Heart left ventricle (tissue), 13 donors: Measurements from ENCODE around the gene UBXN4.

Source experiments
- POLR2A ChIP-seq, 2 donors: fragments of 450-650 bp; IDR thresholded peaks; one replicate each; pipeline ENCODE4 v1.6.1; 2017; ENCODE audit warnings: antibody characterized with exemption in 2 of 2, mild to moderate bottlenecking in 2 of 2, moderate library complexity in 2 of 2
- TF ChIP-seq, protein P1 (sequence below), 12 donors: fragments of 200-600 bp; sonication (generic) in 4 of 12; IDR thresholded peaks; one replicate each; pipeline versions ENCODE4 v1.5.0 to v1.8.0; 2018 to 2022; ENCODE audit warnings: antibody characterized with exemption in 12 of 12, mild to moderate bottlenecking in 5 of 12
- donor health status: ischemic (EF 13 %, LVEDD 7.1; RV severe dilation, severe dysfunction).
- donor health status: DM: no; HTN: yes; CAD: no.
- donor health status: DM: no; HTN: no; CAD: no.
- donor health status: ischemic (EF 25% LVEDD 6.9; RV normal size, moderate dysfunction).
- donor health status: ischemic (EF 25% LVEDD 5.7; RV mildly dilated, moderate dysfunction).
- donor health status: ischemic (EF 35%, LVEDD 5.7; RV mildly dilated, moderate dysfunction).
- donor health status: nonischemic (EF 11% LVEDD 7.7; RV severe dilation, severe dysfunction).
- donor health status: DM: yes; HTN: yes; CAD: no.
- donor health status: PGD.
- donor health status: ischemic (EF 29% LVEDD 5.4; RV normal size, mild dysfunction).
- donor health status: nonischemic (EF 23%, LVEDD 6.1; RV moderate dilation, normal function).

DNA sequence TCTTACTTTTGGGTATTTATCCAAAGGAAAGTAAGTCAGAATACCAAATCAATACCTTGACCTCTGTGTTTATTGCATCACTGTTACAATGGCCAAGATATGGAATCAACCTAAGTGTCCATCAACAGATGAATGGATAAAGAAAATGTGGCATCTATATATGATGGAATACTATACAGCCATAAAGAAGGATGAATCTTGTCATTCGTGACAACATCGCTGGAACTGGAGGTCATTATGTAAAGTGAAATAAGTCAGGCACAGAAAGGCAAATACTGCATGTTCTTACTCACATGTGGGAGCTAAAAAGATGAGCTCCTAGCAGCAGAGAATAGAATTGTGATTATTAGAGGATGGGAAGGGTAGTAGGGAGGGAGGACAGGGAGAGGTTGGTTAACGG lies 60.7 kb downstream of the UBXN4 start:
- TF ChIP-seq, protein P1, sequence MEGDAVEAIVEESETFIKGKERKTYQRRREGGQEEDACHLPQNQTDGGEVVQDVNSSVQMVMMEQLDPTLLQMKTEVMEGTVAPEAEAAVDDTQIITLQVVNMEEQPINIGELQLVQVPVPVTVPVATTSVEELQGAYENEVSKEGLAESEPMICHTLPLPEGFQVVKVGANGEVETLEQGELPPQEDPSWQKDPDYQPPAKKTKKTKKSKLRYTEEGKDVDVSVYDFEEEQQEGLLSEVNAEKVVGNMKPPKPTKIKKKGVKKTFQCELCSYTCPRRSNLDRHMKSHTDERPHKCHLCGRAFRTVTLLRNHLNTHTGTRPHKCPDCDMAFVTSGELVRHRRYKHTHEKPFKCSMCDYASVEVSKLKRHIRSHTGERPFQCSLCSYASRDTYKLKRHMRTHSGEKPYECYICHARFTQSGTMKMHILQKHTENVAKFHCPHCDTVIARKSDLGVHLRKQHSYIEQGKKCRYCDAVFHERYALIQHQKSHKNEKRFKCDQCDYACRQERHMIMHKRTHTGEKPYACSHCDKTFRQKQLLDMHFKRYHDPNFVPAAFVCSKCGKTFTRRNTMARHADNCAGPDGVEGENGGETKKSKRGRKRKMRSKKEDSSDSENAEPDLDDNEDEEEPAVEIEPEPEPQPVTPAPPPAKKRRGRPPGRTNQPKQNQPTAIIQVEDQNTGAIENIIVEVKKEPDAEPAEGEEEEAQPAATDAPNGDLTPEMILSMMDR (IDR thresholded peaks at IDR 0.05), result no peak
- TF ChIP-seq POLR2A (IDR thresholded peaks at IDR 0.05), result no peak
